Liver (tissue), 9 donors: ENCODE data around the gene NAXD. TPM values are rescaled to one million over a fixed set of nuclear protein-coding genes. Genes with fewer than 3 reads are reported as not detected.

Experiments
- DNase-seq: peaks from one replicate; pipeline ENCODE4 v3.0.0-alpha.2; 2017; ENCODE audit warnings: low spot score
- H3K27ac ChIP-seq, 2 donors: one replicate each; pipeline ENCODE4 v1.7.0; 2013; ENCODE audit warnings: inconsistent platforms in 2 of 2, low read length in 2 of 2, control low read depth in 1 of 2, low read depth in 1 of 2, mild to moderate bottlenecking in 1 of 2
- H3K27me3 ChIP-seq, 4 donors: one replicate each; pipeline versions ENCODE4 v1.6.1 to v1.7.0; 2013; ENCODE audit warnings: low read length in 3 of 4, inconsistent platforms in 1 of 4, mild to moderate bottlenecking in 1 of 4, moderate library complexity in 1 of 4; ENCODE audit not compliant: control insufficient read depth in 4 of 4, insufficient read depth in 4 of 4
- H3K36me3 ChIP-seq, 4 donors: one replicate each; pipeline versions ENCODE4 v1.6.1 to v1.7.0; 2013; ENCODE audit warnings: low read length in 3 of 4, mild to moderate bottlenecking in 3 of 4, low read depth in 1 of 4, moderate library complexity in 1 of 4; ENCODE audit not compliant: control insufficient read depth in 4 of 4, insufficient read depth in 3 of 4
- H3K4me1 ChIP-seq, 4 donors: one replicate each; pipeline versions ENCODE4 v1.6.1 to v1.7.0; 2013; ENCODE audit warnings: low read length in 3 of 4, mild to moderate bottlenecking in 3 of 4, moderate library complexity in 1 of 4; ENCODE audit not compliant: control insufficient read depth in 4 of 4, insufficient read depth in 4 of 4
- H3K4me3 ChIP-seq, 3 donors: one replicate each; pipeline versions ENCODE4 v1.6.1 to v1.7.0; 2013; ENCODE audit warnings: low read length in 3 of 3, control low read depth in 1 of 3, low read depth in 1 of 3, mild to moderate bottlenecking in 1 of 3
- H3K9ac ChIP-seq, 2 donors: one replicate each; pipeline ENCODE4 v1.7.0; 2013; ENCODE audit warnings: low read length in 2 of 2, mild to moderate bottlenecking in 2 of 2, moderate library complexity in 2 of 2, control low read depth in 1 of 2, low read depth in 1 of 2
- H3K9me3 ChIP-seq, 4 donors: one replicate each; pipeline versions ENCODE4 v1.6.1 to v1.7.0; 2013; ENCODE audit warnings: low read length in 3 of 4; ENCODE audit not compliant: control insufficient read depth in 4 of 4
- ATF3 ChIP-seq: IDR thresholded peaks from 2 replicates; pipeline ENCODE4 v1.6.1; 2016; ENCODE audit warnings: antibody characterized with exemption
- CTCF ChIP-seq: fragments of 150-350 bp; IDR thresholded peaks from 2 replicates; pipeline ENCODE4 v1.5.1; 2017; ENCODE audit warnings: improper control_type of control experiment, low read depth, low read length; ENCODE audit not compliant: missing input control
- EGR1 ChIP-seq, 2 donors: IDR thresholded peaks; 2 replicates each; pipeline ENCODE4 v1.6.1; 2016 to 2018; ENCODE audit warnings: antibody characterized with exemption in 2 of 2, low read depth in 2 of 2
- FOXA1 ChIP-seq: IDR thresholded peaks from 2 replicates; pipeline ENCODE4 v1.6.1; 2016; ENCODE audit warnings: antibody characterized with exemption
- FOXA2 ChIP-seq: IDR thresholded peaks from 2 replicates; pipeline ENCODE4 v1.6.1; 2016; ENCODE audit warnings: antibody characterized with exemption
- HNF4A ChIP-seq, 2 donors: conservative IDR thresholded peaks; 2 replicates each; pipeline ENCODE4 v1.6.1; 2016; ENCODE audit warnings: antibody characterized with exemption in 2 of 2, mild to moderate bottlenecking in 2 of 2
- HNF4G ChIP-seq: IDR thresholded peaks from 2 replicates; pipeline ENCODE4 v1.6.1; 2016; ENCODE audit warnings: antibody characterized with exemption
- NR2F2 ChIP-seq: IDR thresholded peaks from 2 replicates; pipeline ENCODE4 v1.6.1; 2016; ENCODE audit warnings: antibody characterized with exemption
- RAD21 ChIP-seq, 2 donors: IDR thresholded peaks; 2 replicates each; pipeline ENCODE4 v1.6.1; 2016; ENCODE audit warnings: antibody characterized with exemption in 2 of 2, mild to moderate bottlenecking in 2 of 2
- REST ChIP-seq: IDR thresholded peaks from 2 replicates; pipeline ENCODE4 v1.6.1; 2016; ENCODE audit warnings: antibody characterized with exemption, mild to moderate bottlenecking
- SP1 ChIP-seq: IDR thresholded peaks from 2 replicates; pipeline ENCODE4 v1.6.1; 2018; ENCODE audit warnings: antibody characterized with exemption, mild to moderate bottlenecking
- TAF1 ChIP-seq: conservative IDR thresholded peaks from 2 replicates; pipeline ENCODE4 v1.6.1; 2016; ENCODE audit warnings: antibody characterized with exemption, mild to moderate bottlenecking
- YY1 ChIP-seq: IDR thresholded peaks from 2 replicates; pipeline ENCODE4 v1.6.1; 2016; ENCODE audit warnings: antibody characterized with exemption, mild to moderate bottlenecking
- ZBTB33 ChIP-seq: IDR thresholded peaks from 2 replicates; pipeline ENCODE4 v1.6.1; 2016; ENCODE audit warnings: antibody characterized with exemption
- WGBS: extraction: QIAGEN DNeasy Blood & Tissue Kit; methylation state at CpG from one replicate; pipeline ENCODE4 v1.1.7; 2013; 5-methylcytosine and 5-hydroxymethylcytosine counted together
- polyA plus RNA-seq, 2 donors: library from polyadenylated mRNA; stranded (reverse) in 1 of 2; unstranded in 1 of 2; fragments of 200-250 nt in 1 of 2; fragments of >200 nt in 1 of 2; fragmentation: Nextera tagmentation in 1 of 2; extraction: Ambion mirVana in 1 of 2; gene quantifications; one replicate each; pipeline versions ENCODE4 v1.2.1 to v1.2.3, GENCODE V29; 2013 to 2015
- total RNA-seq, 2 donors: library from RNA; depleted of rRNA; stranded (reverse); fragments of >200 nt; gene quantifications; one replicate each; pipeline ENCODE4 v1.2.3, GENCODE V29; 2014
- donor health status: healthy.
- donor health status: healthy.
- donor health status: healthy.
- donor health status: healthy.
- donor health status: healthy.

Gene NAXD
- total and polyA plus RNA-seq, 4 donors, result 19.0 to 40.5 (median 27.6) TPM

- no peak overlapping the region for H3K9ac ChIP-seq
- H3K9me3 ChIP-seq, result no peaks in the 10 kb centered on the region
- peaks cover 8 to 42% (median 24%) of the 10 kb centered on the region in 4 donors for H3K4me1 ChIP-seq
- DNase-seq, result no peak
- TF ChIP-seq HNF4A (conservative IDR thresholded peaks at IDR 0.05), result no peak
- TF ChIP-seq CTCF, result no peak
- no peak for TF ChIP-seq YY1
- no peak for TF ChIP-seq RAD21 (IDR thresholded peaks at IDR 0.05)
- no peak for TF ChIP-seq NR2F2
- TF ChIP-seq EGR1 (IDR thresholded peaks at IDR 0.05; ENCODE audit: low read depth in 2 of 2), result no peak
- no peak for TF ChIP-seq HNF4G
- no peak for TF ChIP-seq ZBTB33
- no peak for TF ChIP-seq SP1
- TF ChIP-seq REST, result no peak
- H3K4me3 ChIP-seq, result no peak overlapping the region
- H3K36me3 ChIP-seq, result peaks cover 18 to 56% (median 43%) of the 10 kb centered on the region in 4 donors
- no peak overlapping the region for H3K27ac ChIP-seq
- 93% methylated on average over 14 of the region's 14 CpGs for WGBS
- H3K27me3 ChIP-seq, result no peaks in the 10 kb centered on the region
Measured at GRCh38 chr13:110636701-110637201, 21.4 kb downstream of the NAXD start.

- no peak overlapping the region for H3K9ac ChIP-seq
- peaks cover 11 to 43% (median 24%) of the 10 kb centered on the region in 4 donors for H3K4me1 ChIP-seq
- 90% methylated on average over 6 of the region's 6 CpGs for WGBS
- no peak overlapping the region for H3K4me3 ChIP-seq
- no peaks in the 10 kb centered on the region for H3K27me3 ChIP-seq
- TF ChIP-seq FOXA2 (no peak), CTCF (no peak), EGR1 (IDR thresholded peaks at IDR 0.05; ENCODE audit: low read depth in 2 of 2) (no peak), HNF4G (no peak), FOXA1 (no peak), ATF3 (no peak), SP1 (no peak), YY1 (no peak), NR2F2 (no peak), TAF1 (no peak), RAD21 (IDR thresholded peaks at IDR 0.05) (no peak)
- H3K36me3 ChIP-seq, result peaks cover 18 to 56% (median 43%) of the 10 kb centered on the region in 4 donors
- no peaks in the 10 kb centered on the region for H3K9me3 ChIP-seq
- DNase-seq, result no peak
- no peak overlapping the region for H3K27ac ChIP-seq
Measured at GRCh38 chr13:110637275-110637674, 21.9 kb downstream of the NAXD start.
